ENCODE measurements around the gene OR6S1. TPM values are rescaled to one million over a fixed set of nuclear protein-coding genes. Genes with fewer than 3 reads are reported as not detected.

OR6S1 gene
- total RNA-seq, 1 donor from 2014 or later, result not detected

GRCh38 chr14:20607617-20608016 is 33.9 kb downstream of the OR6S1 start:
- no peak for DNase-seq (ENCODE audit: low read depth)
- TF ChIP-seq, protein P1, sequence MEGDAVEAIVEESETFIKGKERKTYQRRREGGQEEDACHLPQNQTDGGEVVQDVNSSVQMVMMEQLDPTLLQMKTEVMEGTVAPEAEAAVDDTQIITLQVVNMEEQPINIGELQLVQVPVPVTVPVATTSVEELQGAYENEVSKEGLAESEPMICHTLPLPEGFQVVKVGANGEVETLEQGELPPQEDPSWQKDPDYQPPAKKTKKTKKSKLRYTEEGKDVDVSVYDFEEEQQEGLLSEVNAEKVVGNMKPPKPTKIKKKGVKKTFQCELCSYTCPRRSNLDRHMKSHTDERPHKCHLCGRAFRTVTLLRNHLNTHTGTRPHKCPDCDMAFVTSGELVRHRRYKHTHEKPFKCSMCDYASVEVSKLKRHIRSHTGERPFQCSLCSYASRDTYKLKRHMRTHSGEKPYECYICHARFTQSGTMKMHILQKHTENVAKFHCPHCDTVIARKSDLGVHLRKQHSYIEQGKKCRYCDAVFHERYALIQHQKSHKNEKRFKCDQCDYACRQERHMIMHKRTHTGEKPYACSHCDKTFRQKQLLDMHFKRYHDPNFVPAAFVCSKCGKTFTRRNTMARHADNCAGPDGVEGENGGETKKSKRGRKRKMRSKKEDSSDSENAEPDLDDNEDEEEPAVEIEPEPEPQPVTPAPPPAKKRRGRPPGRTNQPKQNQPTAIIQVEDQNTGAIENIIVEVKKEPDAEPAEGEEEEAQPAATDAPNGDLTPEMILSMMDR (conservative IDR thresholded peaks at IDR 0.05; ENCODE audit: low read depth, low read length), result no peak
- no peak overlapping the region for H3K4me3 ChIP-seq (ENCODE audit: low read depth, low read length)

- TF ChIP-seq, protein P1 (conservative IDR thresholded peaks at IDR 0.05; ENCODE audit: low read depth, low read length), result no peak
- H3K4me3 ChIP-seq (ENCODE audit: low read depth, low read length), result no peak overlapping the region
- no peak for DNase-seq (ENCODE audit: low read depth)
Measured at GRCh38 chr14:20606902-20607242, 34.6 kb downstream of the OR6S1 start.

- no peak for DNase-seq (ENCODE audit: low read depth)
- TF ChIP-seq, protein P1 (conservative IDR thresholded peaks at IDR 0.05; ENCODE audit: low read depth, low read length), result peak; percentile 84
- no peak overlapping the region for H3K4me3 ChIP-seq (ENCODE audit: low read depth, low read length)
Measured at GRCh38 chr14:20606190-20606901, 35.1 kb downstream of the OR6S1 start.

DNA sequence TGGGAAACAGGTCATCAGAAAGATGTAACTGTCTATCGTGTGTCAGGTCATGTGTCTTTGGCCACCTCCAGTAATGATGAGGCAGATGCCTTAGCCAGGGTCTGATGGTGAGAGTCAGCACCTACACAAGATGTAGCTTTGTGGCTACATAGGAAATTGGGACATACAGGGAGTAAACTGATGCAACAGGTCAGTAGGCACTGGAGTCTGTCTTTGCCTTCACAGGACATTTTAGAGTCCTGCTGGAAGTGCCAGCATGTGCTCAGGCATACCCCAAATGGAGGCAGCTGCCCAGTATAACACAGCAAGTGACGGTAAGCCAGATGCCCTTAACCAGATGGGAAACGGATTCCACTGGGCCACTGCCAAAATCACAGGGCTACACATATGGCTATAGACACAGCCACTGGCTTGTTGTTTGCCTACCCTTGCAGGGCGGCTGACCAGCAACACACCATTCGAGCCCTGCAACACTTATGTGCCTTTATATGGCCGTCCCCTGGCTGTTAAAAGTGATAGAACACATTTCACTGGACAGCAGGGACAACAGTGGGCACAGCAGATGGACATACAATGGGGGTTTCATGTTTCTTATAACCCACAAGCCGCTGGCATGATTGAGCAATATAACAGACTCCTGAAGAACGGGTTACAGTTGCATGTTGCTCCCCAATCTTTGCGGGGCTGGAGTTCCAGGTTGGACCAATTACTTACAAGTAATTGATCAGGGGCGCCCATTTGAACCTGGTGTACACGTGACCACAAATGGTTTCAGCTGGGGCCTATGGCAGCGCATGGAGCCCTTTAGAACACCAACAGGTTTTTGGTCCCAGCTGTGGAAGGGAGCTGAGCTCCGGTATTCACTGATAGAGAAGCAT is 37.4 kb downstream of the OR6S1 start:
- H3K4me3 ChIP-seq (ENCODE audit: low read depth, low read length), result no peak overlapping the region
- TF ChIP-seq, protein P1 (conservative IDR thresholded peaks at IDR 0.05; ENCODE audit: low read depth, low read length), result no peak
- no peak for DNase-seq (ENCODE audit: low read depth)

GRCh38 chr14:20602583-20602982 is 38.9 kb downstream of the OR6S1 start:
- H3K4me3 ChIP-seq (ENCODE audit: low read depth, low read length), result no peak overlapping the region
- DNase-seq (ENCODE audit: low read depth), result no peak
- TF ChIP-seq, protein P1 (conservative IDR thresholded peaks at IDR 0.05; ENCODE audit: low read depth, low read length), result no peak

DNA sequence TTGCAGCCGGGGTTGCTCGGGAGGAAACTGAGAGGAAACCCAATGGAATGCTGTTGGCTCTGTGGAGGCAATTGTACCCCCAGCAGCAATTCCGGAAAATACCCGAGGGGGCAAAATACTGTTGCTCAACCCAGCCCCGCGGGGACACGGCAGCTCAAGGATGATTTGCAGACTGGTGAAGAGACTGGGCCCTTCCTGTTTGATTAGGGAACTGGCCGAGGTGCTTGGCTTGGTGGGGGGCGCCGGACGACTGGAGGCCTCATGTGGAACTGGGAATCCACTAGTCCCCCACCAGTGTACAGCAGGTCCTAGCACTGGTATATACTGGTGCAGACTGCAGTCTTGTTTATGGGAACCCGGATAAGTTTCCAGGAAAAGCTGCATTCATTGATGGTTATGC is 40.0 kb downstream of the OR6S1 start:
- TF ChIP-seq, protein P1 (conservative IDR thresholded peaks at IDR 0.05; ENCODE audit: low read depth, low read length), result no peak
- DNase-seq (ENCODE audit: low read depth), result no peak
- no peak overlapping the region for H3K4me3 ChIP-seq (ENCODE audit: low read depth, low read length)
